HCT116 (cell line): ENCODE results near the gene TUBA4A.

Experiments
- CBX3 ChIP-seq: IDR thresholded peaks from 2 replicates; pipeline ENCODE4 v1.6.1; 2012; ENCODE audit warnings: low read depth
- CTCF ChIP-seq, 3 experiments: fragments of 200-600 bp in 1 of 3; sonication (generic) in 1 of 3; IDR thresholded peaks in 2 of 3; conservative IDR thresholded peaks in 1 of 3; 2 replicates each; pipeline ENCODE4 v1.5.1; 2012 to 2017; ENCODE audit warnings: low read depth in 2 of 3, low read length in 2 of 3, antibody characterized with exemption in 1 of 3, borderline replicate concordance in 1 of 3, control low read depth in 1 of 3, mild to moderate bottlenecking in 1 of 3, mixed read lengths in 1 of 3, mixed run types in 1 of 3, moderate library complexity in 1 of 3; ENCODE audit not compliant: insufficient read depth in 1 of 3
- EZH2 ChIP-seq: fragments of 200-600 bp; sonication (generic); IDR thresholded peaks from 2 replicates; pipeline ENCODE4 v1.6.1; 2017; ENCODE audit warnings: antibody characterized with exemption, mixed run types
- FOSL1 ChIP-seq: IDR thresholded peaks from 2 replicates; pipeline ENCODE4 v1.6.1; 2012; ENCODE audit warnings: low read depth
- JUND ChIP-seq: IDR thresholded peaks from 2 replicates; pipeline ENCODE4 v1.6.1; 2012
- POLR2A ChIP-seq: IDR thresholded peaks from 2 replicates; pipeline ENCODE4 v1.7.0; 2011; ENCODE audit warnings: borderline replicate concordance; ENCODE audit not compliant: insufficient read depth, insufficient read length; ENCODE audit errors: extremely low read depth
- POLR2AphosphoS5 ChIP-seq: IDR thresholded peaks from 2 replicates; pipeline ENCODE4 v1.6.1; 2011; ENCODE audit warnings: mild to moderate bottlenecking, low read depth, low read length, moderate library complexity
- SIN3A ChIP-seq: IDR thresholded peaks from 2 replicates; pipeline ENCODE4 v1.6.1; 2012; ENCODE audit warnings: low read depth
- SRF ChIP-seq: IDR thresholded peaks from 2 replicates; pipeline ENCODE4 v1.6.1; 2012; ENCODE audit warnings: low read depth
- YY1 ChIP-seq: IDR thresholded peaks from 2 replicates; pipeline ENCODE4 v1.6.1; 2011; ENCODE audit warnings: low read length, low read depth, moderate library complexity, mild to moderate bottlenecking; ENCODE audit not compliant: insufficient replicate concordance; ENCODE audit errors: extremely low read depth

DNA sequence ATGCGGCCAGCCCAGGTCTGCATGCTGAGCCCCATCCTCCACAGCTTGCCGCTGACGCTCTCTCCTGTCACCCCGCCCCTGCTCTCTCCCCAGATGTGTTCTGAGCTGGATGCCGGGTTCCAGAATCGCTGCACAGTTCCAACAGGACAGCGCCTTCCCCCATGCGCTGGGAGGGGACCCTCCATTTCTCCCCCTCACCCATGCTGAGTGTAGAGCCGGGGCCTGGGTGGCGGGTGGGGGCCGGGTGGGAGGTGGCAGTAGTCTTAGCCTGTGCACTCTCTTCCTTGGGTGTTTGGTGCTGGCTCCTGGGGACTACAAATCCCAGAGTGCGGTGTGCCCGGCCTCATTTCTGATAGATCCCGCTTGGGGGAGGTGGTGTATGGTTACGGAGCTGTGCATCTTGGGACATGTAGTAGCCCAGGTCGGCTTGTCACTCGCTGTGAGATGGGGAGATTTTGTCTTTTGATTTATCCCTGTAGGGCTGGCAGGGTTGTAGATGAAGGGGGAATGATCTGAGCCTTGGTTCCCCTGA lies 32.2 kb upstream of the TUBA4A start:
- no peak for TF ChIP-seq CTCF (IDR thresholded peaks at IDR 0.05 in 2 of 3, conservative IDR thresholded peaks at IDR 0.05 in 1 of 3; ENCODE audit: borderline replicate concordance in 1 of 3, insufficient read depth in 1 of 3, low read depth in 2 of 3, low read length in 2 of 3)
- no peak for TF ChIP-seq SRF
- TF ChIP-seq FOSL1, result no peak
- no peak for TF ChIP-seq JUND
- no peak for TF ChIP-seq CBX3
- no peak for TF ChIP-seq YY1
- TF ChIP-seq POLR2AphosphoS5, result no peak
- no peak for TF ChIP-seq EZH2
- TF ChIP-seq SIN3A, result no peak
- no peak for TF ChIP-seq POLR2A
